Naive thymus-derived CD4-positive, alpha-beta T cell (primary cell): ENCODE data around the gene VWA1. TPM values are rescaled to one million over a fixed set of nuclear protein-coding genes. Genes with fewer than 3 reads are reported as not detected.
A peak's percentile ranks its signal among the peaks of the same experiment; 100 is the strongest.
"Not testable (repeated sequence)": the region's sequence is repeated elsewhere in the genome, so short reads cannot be mapped to it uniquely, and the experiment has no call there.

ENCODE experiments used
- ATAC-seq: fragments of 150-1000 bp; cut with Tn5 transposase; 2 replicates; pipeline ENCODE4 v1.10.0; 2021; ENCODE audit warnings: mild to moderate bottlenecking, moderate library complexity
- CTCF ChIA-PET: fragments of 350-600 bp; sonication (Branson Sonifier 250); formaldehyde crosslinking; loops from one replicate; lab custom pipeline; 2021; ENCODE audit warnings: antibody characterized with exemption; lab: Charles Lee
- POLR2A ChIA-PET: fragments of 350-600 bp; sonication (Branson Sonifier 250); formaldehyde crosslinking; loops from one replicate; lab custom pipeline; 2021; ENCODE audit warnings: antibody characterized with exemption, inconsistent platforms; lab: Charles Lee
- DNase-seq, 9 donors: peaks; one replicate each; pipeline versions ENCODE4 v3.0.0 to v3.0.0-alpha.2; 2020 to 2022; ENCODE audit warnings: mixed read lengths in 1 of 9
- H3K27ac ChIP-seq: one replicate; pipeline ENCODE4 v1.7.0; 2013; ENCODE audit warnings: mild to moderate bottlenecking, low read depth, low read length, moderate library complexity
- H3K27me3 ChIP-seq, 2 donors: one replicate each; pipeline ENCODE4 v1.7.0; 2013; ENCODE audit warnings: low read length in 2 of 2, mild to moderate bottlenecking in 2 of 2, moderate library complexity in 2 of 2; ENCODE audit not compliant: control insufficient read depth in 2 of 2, insufficient read depth in 2 of 2
- H3K36me3 ChIP-seq, 3 experiments: 1 replicate in 2 of 3; 2 replicates in 1 of 3; pipeline ENCODE4 v1.7.0; 2013; ENCODE audit warnings: low read length in 3 of 3, mild to moderate bottlenecking in 3 of 3, moderate library complexity in 1 of 3; ENCODE audit not compliant: insufficient read depth in 3 of 3, control insufficient read depth in 2 of 3
- H3K4me1 ChIP-seq, 2 donors: one replicate each; pipeline ENCODE4 v1.7.0; 2013; ENCODE audit warnings: low read length in 2 of 2, mild to moderate bottlenecking in 2 of 2, moderate library complexity in 1 of 2; ENCODE audit not compliant: control insufficient read depth in 2 of 2, insufficient read depth in 2 of 2
- H3K4me3 ChIP-seq: 2 replicates; pipeline ENCODE4 v1.7.0; 2013; ENCODE audit warnings: mild to moderate bottlenecking, low read length
- H3K9me3 ChIP-seq, 3 experiments: 1 replicate in 2 of 3; 2 replicates in 1 of 3; pipeline ENCODE4 v1.7.0; 2013; ENCODE audit warnings: low read length in 3 of 3; ENCODE audit not compliant: control insufficient read depth in 2 of 3
- H3K27ac Mint-ChIP-seq, 9 donors: one replicate each; pipeline ENCODE4 v1.8.0; 2020 to 2022; ENCODE audit warnings: mixed read lengths in 9 of 9, mild to moderate bottlenecking in 8 of 9, moderate library complexity in 5 of 9, inconsistent platforms in 2 of 9
- H3K27me3 Mint-ChIP-seq, 5 donors: one replicate each; pipeline ENCODE4 v1.8.0; 2021 to 2022; ENCODE audit warnings: mixed read lengths in 5 of 5, mild to moderate bottlenecking in 1 of 5
- H3K36me3 Mint-ChIP-seq, 5 donors: one replicate each; pipeline ENCODE4 v1.8.0; 2020 to 2022; ENCODE audit warnings: mixed read lengths in 5 of 5, mild to moderate bottlenecking in 3 of 5, inconsistent platforms in 1 of 5
- H3K4me1 Mint-ChIP-seq, 7 donors: one replicate each; pipeline ENCODE4 v1.8.0; 2020 to 2022; ENCODE audit warnings: mixed read lengths in 7 of 7, mild to moderate bottlenecking in 3 of 7, inconsistent platforms in 1 of 7
- H3K4me3 Mint-ChIP-seq, 10 donors: one replicate each; pipeline ENCODE4 v1.8.0; 2020 to 2022; ENCODE audit warnings: mild to moderate bottlenecking in 10 of 10, mixed read lengths in 10 of 10, moderate library complexity in 6 of 10, inconsistent platforms in 2 of 10
- H3K9me3 Mint-ChIP-seq, 11 donors: one replicate each; pipeline ENCODE4 v1.8.0; 2020 to 2022; ENCODE audit warnings: mixed read lengths in 11 of 11, mild to moderate bottlenecking in 4 of 11, inconsistent platforms in 1 of 11, moderate library complexity in 1 of 11
- intact Hi-C, 2 donors: fragments of 100-400 bp; cut with micrococcal nuclease; formaldehyde crosslinking; loops; one replicate each; pipeline ENCODE4 v1.15.1; 2023
- polyA plus RNA-seq, 2 donors: library from polyadenylated mRNA; unstranded; fragments of 300-500 nt; fragmentation: Illumina TruSeq; gene quantifications; one replicate each; pipeline ENCODE4 v1.2.3, GENCODE V29; 2021
- total RNA-seq, 6 experiments: library from RNA in 5 of 6; stranded (reverse) in 5 of 6; gene quantifications; 1 replicate in 5 of 6; 2 replicates in 1 of 6; pipeline ENCODE4 v1.2.3 and lab custom pipeline; 2021 to 2026

VWA1 gene
- total and polyA plus RNA-seq, 7 experiments from 2014 or later = 0.15 to 1.2 TPM; not detected in 5

DNA sequence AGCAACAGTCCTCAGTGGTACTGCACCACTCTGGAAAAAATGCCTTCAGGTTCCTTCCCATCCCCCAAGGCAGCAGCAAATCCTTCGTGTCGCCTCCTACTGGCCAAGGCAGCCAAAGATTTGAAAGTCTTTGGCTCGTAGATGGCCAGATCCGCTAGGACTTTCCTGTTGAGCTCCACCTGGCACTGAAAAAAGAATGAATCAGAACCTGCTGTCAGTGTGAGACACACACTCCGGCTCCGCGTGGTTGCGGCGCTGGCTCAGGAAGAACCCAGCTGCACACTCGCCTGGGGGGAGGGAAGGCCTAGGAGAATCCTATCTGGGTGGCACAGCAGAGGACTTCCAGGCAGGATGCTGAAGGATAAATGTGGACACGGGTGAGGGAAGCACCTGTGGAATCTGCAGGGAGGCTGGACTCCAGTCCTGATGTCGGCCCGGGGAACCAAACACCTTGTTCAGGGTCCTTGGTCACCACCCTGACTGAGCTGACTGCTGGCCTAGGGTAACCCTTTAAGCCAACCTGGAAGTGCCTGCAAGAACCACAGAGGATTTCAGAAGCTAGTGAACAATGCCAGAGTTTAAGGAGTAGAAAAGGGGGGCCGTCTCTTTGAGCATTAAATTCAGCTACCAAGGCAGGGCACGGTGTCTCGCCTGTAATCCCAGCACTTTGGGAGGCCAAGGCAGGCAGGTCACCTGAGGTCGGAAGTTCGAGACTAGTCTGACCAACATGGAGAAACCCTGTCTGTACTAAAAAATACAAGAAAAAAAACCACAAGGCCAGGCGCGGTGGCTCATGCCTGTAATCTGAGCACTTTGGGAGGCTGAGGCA is 33.2 kb upstream of the VWA1 start:
- Histone ChIP-seq H3K27ac (no peak overlapping the region), H3K4me1 (peaks cover 32 to 33% of the 10 kb centered on the region in 2 donors), H3K27me3 (no peaks in the 10 kb centered on the region), H3K4me3 (no peak overlapping the region), H3K36me3 (peaks cover 11 to 62% (median 16%) of the 10 kb centered on the region in 3 experiments), H3K9me3 (no peaks in the 10 kb centered on the region)
- ChIA-PET CTCF (interaction anchor here (0.7 kb wide), 1 partner anchor 39 kb away, joined by 3 read pairs; no protein-coding TSS in a partner anchor), POLR2A (interaction anchor here (0.6 to 0.8 kb wide), 3 partner anchors 19 to 334 kb away, joined by 3 read pairs; no protein-coding TSS in a partner anchor)
- ATAC-seq (no peak), DNase-seq (peak in 4 of 9 donors; percentile 15 to 33 (median 26))
- Mint-ChIP-seq H3K4me3 (peak overlapping the region in 9 of 10 donors; percentile 10 to 57 (median 50)), H3K27me3 (peaks cover 0 to 1% (median 0%) of the 10 kb centered on the region in 5 donors), H3K4me1 (peaks cover 10 to 67% (median 46%) of the 10 kb centered on the region in 7 donors), H3K9me3 (peaks cover 0 to 6% (median 0%) of the 10 kb centered on the region in 11 donors), H3K27ac (peak overlapping the region in 8 of 9 donors; percentile 21 to 89 (median 78)), H3K36me3 (peaks cover 0 to 36% (median 11%) of the 10 kb centered on the region in 5 donors)
- intact Hi-C loops = loop anchor here in 1 of 2 donors (10.0 kb wide), 1 partner anchor 213 kb away; the partner anchor contains the start of gene MIB2

DNA sequence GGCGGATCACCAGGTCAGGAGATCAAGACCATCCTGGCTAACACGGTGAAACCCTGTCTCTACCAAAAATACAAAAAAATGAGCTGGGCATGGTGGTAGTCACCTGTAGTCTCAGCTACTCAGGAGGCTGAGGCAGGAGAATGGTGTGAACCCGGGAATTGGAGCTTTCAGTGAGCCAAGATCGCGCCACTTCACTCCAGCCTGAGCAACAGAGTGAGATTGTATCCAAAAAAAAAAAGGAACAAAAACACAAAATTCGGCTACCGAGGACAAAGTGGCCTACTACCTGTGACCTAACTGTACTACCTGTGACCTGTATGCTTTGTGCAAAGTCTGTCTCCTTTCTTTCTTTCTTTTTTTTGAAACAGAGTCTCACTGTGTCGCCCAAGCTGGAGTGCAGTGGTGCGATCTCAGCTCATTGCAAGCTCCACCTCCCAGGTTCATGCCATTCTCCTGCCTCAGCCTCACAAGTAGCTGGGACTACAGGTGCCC is 32.5 kb upstream of the VWA1 start:
- H3K27me3 ChIP-seq, H3K27me3 Mint-ChIP-seq, H3K9me3 ChIP-seq, DNase-seq, H3K4me3 ChIP-seq, H3K9me3 Mint-ChIP-seq, ATAC-seq, H3K27ac ChIP-seq: not testable (repeated sequence)
- peak overlapping the region in 2 of 10 donors; percentile 26 to 56 for H3K4me3 Mint-ChIP-seq
- Histone ChIP-seq H3K4me1 (peaks cover 28 to 29% of the 10 kb centered on the region in 2 donors), H3K36me3 (peaks cover 7 to 56% (median 12%) of the 10 kb centered on the region in 3 experiments)
- peaks cover 9 to 61% (median 40%) of the 10 kb centered on the region in 7 donors for H3K4me1 Mint-ChIP-seq
- ChIA-PET CTCF (interaction anchor here (0.7 kb wide), 1 partner anchor 39 kb away, joined by 3 read pairs; no protein-coding TSS in a partner anchor), POLR2A (interaction anchor here (0.6 to 0.8 kb wide), 3 partner anchors 19 to 335 kb away, joined by 3 read pairs; no protein-coding TSS in a partner anchor)
- intact Hi-C loops = loop anchor here in 1 of 2 donors (10.0 kb wide), 1 partner anchor 212 kb away; the partner anchor contains the start of gene MIB2
- peaks cover 0 to 36% (median 11%) of the 10 kb centered on the region in 5 donors for H3K36me3 Mint-ChIP-seq
- H3K27ac Mint-ChIP-seq = peak overlapping the region in 5 of 9 donors; percentile 1 to 77 (median 39)

DNA sequence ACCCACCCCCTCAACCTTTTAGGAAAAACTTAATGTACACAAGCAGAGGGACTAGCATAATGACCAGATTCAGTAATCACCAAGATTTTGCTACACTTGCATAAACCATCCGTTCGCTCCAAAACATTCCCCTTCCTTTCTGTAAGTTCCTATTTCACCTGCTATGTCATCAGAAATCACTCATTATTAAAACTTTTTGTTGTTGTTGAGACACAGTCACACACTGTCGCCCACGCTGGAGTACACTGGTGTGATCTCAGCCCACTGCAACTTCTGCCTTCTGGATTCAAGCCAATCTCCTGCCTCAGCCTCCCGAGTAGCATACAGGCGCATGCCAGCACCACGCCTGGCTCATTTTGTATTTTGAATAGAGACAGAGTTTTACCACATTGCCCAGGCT is 31.8 kb upstream of the VWA1 start:
- H3K4me1 ChIP-seq = peaks cover 28% of the 10 kb centered on the region in 2 donors

DNA sequence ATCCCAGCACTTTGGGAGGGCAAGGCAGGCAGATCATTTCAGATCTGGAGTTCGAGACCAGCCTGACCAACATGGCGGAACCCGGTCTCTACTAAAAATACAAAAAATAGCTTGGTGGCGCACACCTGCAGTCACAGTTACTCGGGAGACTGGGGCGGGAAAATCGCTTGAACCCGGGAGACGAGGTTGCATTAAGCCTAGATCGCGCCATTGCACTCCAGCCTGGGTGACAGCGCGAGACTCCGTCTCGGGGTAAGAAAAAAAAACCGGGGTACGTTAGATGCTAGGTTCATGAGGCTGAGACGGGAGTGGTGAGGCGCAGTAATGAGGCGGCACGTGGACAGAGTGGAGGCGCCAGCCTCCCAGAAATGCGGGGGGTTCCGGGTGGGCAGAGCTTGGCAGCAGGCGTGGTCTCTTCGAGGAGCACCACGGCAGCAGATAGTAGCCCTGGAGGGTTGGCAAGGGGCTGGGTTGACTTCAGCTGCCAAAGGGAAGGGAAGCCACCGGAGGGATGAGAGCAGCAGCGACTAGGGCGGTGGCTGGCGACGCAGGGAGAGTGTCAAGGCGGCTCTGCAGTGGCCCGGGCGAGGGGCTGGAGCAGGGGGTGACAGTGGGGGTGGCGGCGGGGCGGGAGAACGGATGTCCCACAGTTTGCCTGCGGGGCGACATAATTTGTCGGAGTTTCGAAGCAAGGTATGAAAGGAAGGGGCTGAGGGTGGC is 29.2 kb upstream of the VWA1 start:
- Histone ChIP-seq H3K4me1 (peaks cover 19 to 20% of the 10 kb centered on the region in 2 donors), H3K9me3 (no peaks in the 10 kb centered on the region), H3K27me3 (no peaks in the 10 kb centered on the region), H3K4me3 (peak overlapping the region; percentile 89), H3K36me3 (peaks cover 8 to 42% (median 12%) of the 10 kb centered on the region in 3 experiments), H3K27ac (peak overlapping the region; percentile 89)
- peaks cover 0 to 62% (median 41%) of the 10 kb centered on the region in 7 donors for H3K4me1 Mint-ChIP-seq
- no peak for ATAC-seq
- peaks cover 0 to 30% (median 11%) of the 10 kb centered on the region in 5 donors for H3K36me3 Mint-ChIP-seq
- peak overlapping the region; percentile 83 to 96 (median 93) for H3K4me3 Mint-ChIP-seq
- CTCF ChIA-PET = no interaction called here
- POLR2A ChIA-PET = interaction anchor here (0.5 to 5.6 kb wide), 9 partner anchors 8 to 209 kb away, joined by 3 to 80 read pairs (median 6); partner anchors contain the start of genes AURKAIP1, CCNL2 and MIB2
- peaks cover 0 to 3% (median 0%) of the 10 kb centered on the region in 11 donors for H3K9me3 Mint-ChIP-seq
- intact Hi-C loops = loop anchor here (2.0 to 10.0 kb wide), 5 partner anchors 31 to 209 kb away; partner anchors contain the start of genes ATAD3B (in 1 of the 2), AURKAIP1 (in 1 of the 2) and MIB2 (in 1 of the 2)
- DNase-seq = no peak
- peaks cover 0 to 1% (median 0%) of the 10 kb centered on the region in 5 donors for H3K27me3 Mint-ChIP-seq
- H3K27ac Mint-ChIP-seq = peak overlapping the region; percentile 90 to 97 (median 93)

More for the DNA sequence above, 31.8 kb upstream of the VWA1 start:
- Mint-ChIP-seq H3K9me3 (peaks cover 0 to 3% (median 0%) of the 10 kb centered on the region in 11 donors), H3K36me3 (peaks cover 0 to 35% (median 11%) of the 10 kb centered on the region in 5 donors), H3K4me3 (peak overlapping the region in 7 of 10 donors; percentile 1 to 53 (median 26)), H3K27me3 (peaks cover 0 to 1% (median 0%) of the 10 kb centered on the region in 5 donors), H3K27ac (peak overlapping the region; percentile 1 to 73 (median 44)), H3K4me1 (peaks cover 5 to 61% (median 40%) of the 10 kb centered on the region in 7 donors)
- intact Hi-C loops = loop anchor here in 1 of 2 donors (10.0 kb wide), 1 partner anchor 211 kb away; the partner anchor contains the start of gene MIB2
- CTCF ChIA-PET = no interaction called here
- Histone ChIP-seq H3K27ac (no peak overlapping the region), H3K27me3 (no peaks in the 10 kb centered on the region), H3K4me3 (no peak overlapping the region), H3K36me3 (peaks cover 4 to 55% (median 12%) of the 10 kb centered on the region in 3 experiments), H3K9me3 (no peaks in the 10 kb centered on the region)
- ATAC-seq (no peak), DNase-seq (no peak)
- POLR2A ChIA-PET = no interaction called here

DNA sequence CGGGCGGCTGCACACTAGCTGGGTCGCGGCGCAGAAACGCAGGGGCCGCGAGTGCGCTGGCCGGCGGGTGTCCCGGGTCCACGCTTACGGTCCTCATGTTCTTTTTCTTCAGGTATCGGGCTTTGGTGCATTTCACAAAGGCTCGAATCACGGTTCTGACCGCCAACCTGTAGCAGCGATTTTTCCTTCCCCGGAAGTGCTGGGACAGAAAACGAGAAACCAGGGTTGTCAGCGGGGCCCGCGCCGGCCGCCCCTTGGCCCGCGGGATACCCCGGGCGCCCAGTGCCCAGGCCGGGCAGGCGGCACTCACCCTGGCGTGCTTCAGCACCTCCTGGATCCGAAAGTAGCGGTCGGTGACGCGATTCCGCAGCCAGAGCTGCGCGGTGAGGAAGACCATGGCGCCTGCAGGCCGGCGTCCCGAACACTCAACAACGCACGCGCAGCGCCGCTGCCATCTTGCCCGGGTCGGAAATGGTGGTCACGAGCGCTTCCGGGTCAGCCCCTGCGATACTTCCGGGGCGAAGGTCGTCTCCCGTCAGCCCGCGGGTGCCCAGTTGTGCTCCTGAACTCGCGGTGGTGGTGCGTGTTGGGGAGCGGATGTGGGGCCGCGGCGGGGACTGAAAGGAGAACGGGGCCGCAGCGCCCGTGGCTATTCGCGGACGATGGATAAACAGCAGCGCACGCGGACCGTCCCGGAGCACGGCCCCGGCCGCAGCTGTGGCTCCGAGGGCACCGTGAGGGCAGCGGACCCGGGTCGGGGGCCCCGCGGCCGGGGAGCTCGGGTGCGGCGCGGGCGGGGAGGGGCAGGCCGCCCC is 28.5 kb upstream of the VWA1 start, which contains the start of gene MRPL20:
Gene MRPL20 (minus strand): TSS at position 473 of the 815 bp plus-strand sequence. CDS start 76 bp downstream, at position 397.
- peaks cover 19 to 20% of the 10 kb centered on the region in 2 donors for H3K4me1 ChIP-seq
- H3K9me3 ChIP-seq = no peaks in the 10 kb centered on the region
- peaks cover 8 to 35% (median 12%) of the 10 kb centered on the region in 3 experiments for H3K36me3 ChIP-seq
- Mint-ChIP-seq H3K4me1 (peaks cover 0 to 59% (median 35%) of the 10 kb centered on the region in 7 donors), H3K36me3 (peaks cover 0 to 28% (median 9%) of the 10 kb centered on the region in 5 donors), H3K27me3 (peaks cover 0 to 1% (median 0%) of the 10 kb centered on the region in 5 donors), H3K9me3 (peaks cover 0 to 3% (median 0%) of the 10 kb centered on the region in 11 donors), H3K4me3 (peak within 1 kb of the TSS; percentile 83 to 96 (median 93)), H3K27ac (peak within 1 kb of the TSS; percentile 90 to 97 (median 94))
- peak within 1 kb of the TSS; percentile 89 for H3K4me3 ChIP-seq
- DNase-seq (peak; percentile 88 to 96 (median 94)), ATAC-seq (peak; percentile 97)
- POLR2A ChIA-PET = interaction anchor here (0.6 to 5.6 kb wide), 10 partner anchors 12 to 448 kb away, joined by 3 to 80 read pairs (median 4); partner anchors contain the start of genes AURKAIP1, CCNL2, MIB2 and NOC2L
- CTCF ChIA-PET = no interaction called here
- intact Hi-C loops = loop anchor here (1.0 to 10.0 kb wide), 9 partner anchors 8 to 291 kb away; partner anchors contain the start of genes AURKAIP1 (in 2 of the 2), ATAD3A (in 1 of the 2), ATAD3B (in 1 of the 2) and C1orf159 (in 1 of the 2)
- no peaks in the 10 kb centered on the region for H3K27me3 ChIP-seq
- peak within 1 kb of the TSS; percentile 89 for H3K27ac ChIP-seq
